Panc1 (cell line): ENCODE data around the gene COL1A2. TPM values are rescaled to one million over a fixed set of nuclear protein-coding genes. Genes with fewer than 3 reads are reported as not detected.

Source experiments
- ATAC-seq: fragments of 200-7000 bp; cut with Tn5 transposase; 2 replicates; pipeline ENCODE4 v1.9.1; 2020; ENCODE audit warnings: mild to moderate bottlenecking, moderate library complexity
- BruUV-seq: library from RNA; stranded (reverse); fragments of 400-500 nt; replicated peaks from 2 replicates; lab custom pipeline; 2021; lab: Mats Ljungman, UMichigan
- CTCF ChIA-PET: fragments of 300-600 bp; sonication (Branson Sonifier 250); formaldehyde crosslinking; loops from one replicate; lab custom pipeline; 2022; ENCODE audit warnings: antibody characterized with exemption; lab: Charles Lee
- POLR2A ChIA-PET: fragments of 300-600 bp; sonication (Branson Sonifier 250); formaldehyde crosslinking; loops from one replicate; lab custom pipeline; 2022; ENCODE audit warnings: antibody characterized with exemption; lab: Charles Lee
- DNase-seq: peaks from one replicate; pipeline ENCODE4 v3.0.0-alpha.2; 2010; ENCODE audit warnings: low read depth, low spot score
- H3K27ac ChIP-seq: 2 replicates; pipeline ENCODE4 v1.5.1; 2011; ENCODE audit warnings: mild to moderate bottlenecking, low read length, inconsistent platforms
- H3K27me3 ChIP-seq: fragments of 200-500 bp; sonication (Bioruptor generic); 2 replicates; pipeline ENCODE4 v1.6.0; 2014; ENCODE audit warnings: low read length, inconsistent platforms; ENCODE audit not compliant: control insufficient read depth, insufficient read depth
- H3K36me3 ChIP-seq: fragments of 200-500 bp; sonication (Bioruptor generic); 2 replicates; pipeline ENCODE4 v1.5.1; 2014; ENCODE audit warnings: inconsistent platforms, mild to moderate bottlenecking, low read length, moderate library complexity; ENCODE audit not compliant: control insufficient read depth, insufficient read depth
- H3K4me1 ChIP-seq: 2 replicates; pipeline ENCODE4 v1.5.1; 2011; ENCODE audit warnings: inconsistent platforms, mild to moderate bottlenecking, low read length, moderate library complexity; ENCODE audit not compliant: control insufficient read depth, insufficient read depth
- H3K4me3 ChIP-seq, 2 experiments: 2 replicates each; pipeline ENCODE4 v1.5.1; 2011 to 2012; ENCODE audit warnings: low read depth in 2 of 2, low read length in 2 of 2, mild to moderate bottlenecking in 2 of 2, inconsistent platforms in 1 of 2, moderate library complexity in 1 of 2
- H3K9me3 ChIP-seq: fragments of 200-500 bp; sonication (Bioruptor generic); 2 replicates; pipeline ENCODE4 v1.5.1; 2014; ENCODE audit warnings: low read depth, mild to moderate bottlenecking, inconsistent platforms, low read length, moderate library complexity; ENCODE audit not compliant: control insufficient read depth, insufficient read depth
- POLR2AphosphoS5 ChIP-seq: IDR thresholded peaks from 2 replicates; pipeline ENCODE4 v1.6.1; 2012; ENCODE audit warnings: mild to moderate bottlenecking, low read depth, low read length, moderate library complexity
- SIN3A ChIP-seq: IDR thresholded peaks from 2 replicates; pipeline ENCODE4 v1.6.1; 2012; ENCODE audit warnings: low read depth, mild to moderate bottlenecking, low read length, moderate library complexity, borderline replicate concordance; ENCODE audit not compliant: insufficient read depth
- TCF7L2 ChIP-seq: IDR thresholded peaks from 2 replicates; pipeline ENCODE4 v1.6.1; 2011; ENCODE audit warnings: mild to moderate bottlenecking, low read depth, low read length, inconsistent platforms
- in situ Hi-C: cut with HindIII; loops from 2 replicates; pipeline ENCODE4 v1.10.0; 2016; ENCODE audit warnings: low sequenced_read_pairs, low pct_unique_long_range_greater_than_20kb
- intact Hi-C: fragments of 100-400 bp; cut with micrococcal nuclease; formaldehyde crosslinking; loops from one replicate; pipeline ENCODE4 v1.10.0; 2022; ENCODE audit not compliant: unreplicated experiment
- total RNA-seq: library from RNA; stranded (reverse); gene quantifications from one replicate; pipeline ENCODE4 v1.2.1, GENCODE V29; 2021; ENCODE audit not compliant: unreplicated experiment
- TF ChIP-seq, protein P1 (sequence below), 2 experiments: IDR thresholded peaks; 2 replicates each; pipeline ENCODE4 v1.6.1; 2011 to 2012; ENCODE audit warnings: low read depth in 2 of 2, control low read depth in 1 of 2, low read length in 1 of 2, mild to moderate bottlenecking in 1 of 2, moderate library complexity in 1 of 2; ENCODE audit not compliant: insufficient read depth in 1 of 2
- TF ChIP-seq, protein P2 (sequence below): fragments of 450-650 bp; IDR thresholded peaks from 2 replicates; pipeline ENCODE4 v1.5.1; 2017; ENCODE audit warnings: mild to moderate bottlenecking

Gene COL1A2
- total RNA-seq, 1 experiment from 2014 or later: 1.3 TPM

DNA sequence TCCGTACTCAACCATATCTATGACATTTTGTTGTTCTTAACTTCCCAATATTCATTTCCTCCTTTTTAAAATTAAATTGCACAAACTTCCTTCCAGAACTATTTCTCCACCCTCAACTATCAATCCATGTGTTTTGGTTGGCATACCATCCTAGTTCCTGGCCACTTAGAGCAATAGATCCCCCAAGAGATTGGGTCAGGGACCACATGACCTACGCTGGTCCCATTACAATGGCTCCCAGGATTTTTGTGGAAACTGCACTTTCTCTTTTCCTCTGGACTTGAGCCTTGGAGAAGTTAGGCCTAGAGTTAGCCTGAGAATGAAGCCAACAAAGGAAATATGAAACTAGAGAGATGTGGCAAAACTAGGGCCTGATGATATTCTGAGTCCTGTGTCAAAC is 59.2 kb downstream of the COL1A2 start:
- CTCF ChIA-PET: no interaction called here
- no peaks in the 10 kb centered on the region for H3K9me3 ChIP-seq
- TF ChIP-seq, protein P1, sequence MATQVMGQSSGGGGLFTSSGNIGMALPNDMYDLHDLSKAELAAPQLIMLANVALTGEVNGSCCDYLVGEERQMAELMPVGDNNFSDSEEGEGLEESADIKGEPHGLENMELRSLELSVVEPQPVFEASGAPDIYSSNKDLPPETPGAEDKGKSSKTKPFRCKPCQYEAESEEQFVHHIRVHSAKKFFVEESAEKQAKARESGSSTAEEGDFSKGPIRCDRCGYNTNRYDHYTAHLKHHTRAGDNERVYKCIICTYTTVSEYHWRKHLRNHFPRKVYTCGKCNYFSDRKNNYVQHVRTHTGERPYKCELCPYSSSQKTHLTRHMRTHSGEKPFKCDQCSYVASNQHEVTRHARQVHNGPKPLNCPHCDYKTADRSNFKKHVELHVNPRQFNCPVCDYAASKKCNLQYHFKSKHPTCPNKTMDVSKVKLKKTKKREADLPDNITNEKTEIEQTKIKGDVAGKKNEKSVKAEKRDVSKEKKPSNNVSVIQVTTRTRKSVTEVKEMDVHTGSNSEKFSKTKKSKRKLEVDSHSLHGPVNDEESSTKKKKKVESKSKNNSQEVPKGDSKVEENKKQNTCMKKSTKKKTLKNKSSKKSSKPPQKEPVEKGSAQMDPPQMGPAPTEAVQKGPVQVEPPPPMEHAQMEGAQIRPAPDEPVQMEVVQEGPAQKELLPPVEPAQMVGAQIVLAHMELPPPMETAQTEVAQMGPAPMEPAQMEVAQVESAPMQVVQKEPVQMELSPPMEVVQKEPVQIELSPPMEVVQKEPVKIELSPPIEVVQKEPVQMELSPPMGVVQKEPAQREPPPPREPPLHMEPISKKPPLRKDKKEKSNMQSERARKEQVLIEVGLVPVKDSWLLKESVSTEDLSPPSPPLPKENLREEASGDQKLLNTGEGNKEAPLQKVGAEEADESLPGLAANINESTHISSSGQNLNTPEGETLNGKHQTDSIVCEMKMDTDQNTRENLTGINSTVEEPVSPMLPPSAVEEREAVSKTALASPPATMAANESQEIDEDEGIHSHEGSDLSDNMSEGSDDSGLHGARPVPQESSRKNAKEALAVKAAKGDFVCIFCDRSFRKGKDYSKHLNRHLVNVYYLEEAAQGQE (IDR thresholded peaks at IDR 0.05; ENCODE audit: insufficient read depth in 1 of 2, low read depth in 2 of 2, low read length in 1 of 2): no peak
- no peak for TF ChIP-seq SIN3A
- TF ChIP-seq, protein P2, sequence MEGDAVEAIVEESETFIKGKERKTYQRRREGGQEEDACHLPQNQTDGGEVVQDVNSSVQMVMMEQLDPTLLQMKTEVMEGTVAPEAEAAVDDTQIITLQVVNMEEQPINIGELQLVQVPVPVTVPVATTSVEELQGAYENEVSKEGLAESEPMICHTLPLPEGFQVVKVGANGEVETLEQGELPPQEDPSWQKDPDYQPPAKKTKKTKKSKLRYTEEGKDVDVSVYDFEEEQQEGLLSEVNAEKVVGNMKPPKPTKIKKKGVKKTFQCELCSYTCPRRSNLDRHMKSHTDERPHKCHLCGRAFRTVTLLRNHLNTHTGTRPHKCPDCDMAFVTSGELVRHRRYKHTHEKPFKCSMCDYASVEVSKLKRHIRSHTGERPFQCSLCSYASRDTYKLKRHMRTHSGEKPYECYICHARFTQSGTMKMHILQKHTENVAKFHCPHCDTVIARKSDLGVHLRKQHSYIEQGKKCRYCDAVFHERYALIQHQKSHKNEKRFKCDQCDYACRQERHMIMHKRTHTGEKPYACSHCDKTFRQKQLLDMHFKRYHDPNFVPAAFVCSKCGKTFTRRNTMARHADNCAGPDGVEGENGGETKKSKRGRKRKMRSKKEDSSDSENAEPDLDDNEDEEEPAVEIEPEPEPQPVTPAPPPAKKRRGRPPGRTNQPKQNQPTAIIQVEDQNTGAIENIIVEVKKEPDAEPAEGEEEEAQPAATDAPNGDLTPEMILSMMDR: no peak
- TF ChIP-seq POLR2AphosphoS5: no peak
- no peak for TF ChIP-seq TCF7L2
- no peak for ATAC-seq
- intact Hi-C loops: loop anchor here (5.0 kb wide), 1 partner anchor 743 kb away; no protein-coding TSS in a partner anchor
- no peaks in the 10 kb centered on the region for H3K36me3 ChIP-seq
- H3K4me3 ChIP-seq: no peak overlapping the region
- no peak for DNase-seq
- H3K27me3 ChIP-seq: no peaks in the 10 kb centered on the region
- in situ Hi-C loops: no loop called here
- H3K27ac ChIP-seq: no peak overlapping the region
- no TSS peak for BruUV-seq
- H3K4me1 ChIP-seq: no peaks in the 10 kb centered on the region
- POLR2A ChIA-PET: no interaction called here

DNA sequence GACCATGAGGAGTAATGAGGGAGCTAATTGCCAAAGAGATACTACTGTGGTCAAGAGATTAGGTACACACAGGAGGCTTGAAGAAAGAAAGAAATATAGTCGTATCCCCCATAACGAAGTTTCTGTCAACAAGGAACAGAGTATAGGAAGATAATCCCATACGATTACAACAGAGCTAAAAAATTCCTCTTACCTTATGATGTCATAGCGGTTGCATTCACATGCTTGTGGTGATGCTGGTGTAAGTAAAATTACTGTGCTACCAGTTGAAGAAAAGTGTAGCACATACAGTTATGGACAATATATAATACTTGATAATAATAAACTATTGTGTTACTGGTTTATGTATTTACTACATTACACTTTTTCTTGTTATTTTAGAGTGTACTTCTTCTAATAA is 63.3 kb downstream of the COL1A2 start:
- intact Hi-C loops: no loop called here
- Histone ChIP-seq H3K27ac (no peak overlapping the region), H3K27me3 (no peaks in the 10 kb centered on the region), H3K4me1 (no peaks in the 10 kb centered on the region), H3K4me3 (no peak overlapping the region), H3K36me3 (no peaks in the 10 kb centered on the region), H3K9me3 (no peaks in the 10 kb centered on the region)
- ATAC-seq (no peak), DNase-seq (no peak)
- POLR2A ChIA-PET: no interaction called here
- TF ChIP-seq, protein P2: no peak
- TF ChIP-seq POLR2AphosphoS5: no peak
- no peak for TF ChIP-seq TCF7L2
- CTCF ChIA-PET: no interaction called here
- in situ Hi-C loops: no loop called here
- no TSS peak for BruUV-seq
